ENCODE data around the gene DGCR8. TPM values are rescaled to one million over a fixed set of nuclear protein-coding genes. Genes with fewer than 3 reads are reported as not detected.

Gene DGCR8
- total RNA-seq, 1 experiment from 2014 or later, result 9.2 TPM

DNA sequence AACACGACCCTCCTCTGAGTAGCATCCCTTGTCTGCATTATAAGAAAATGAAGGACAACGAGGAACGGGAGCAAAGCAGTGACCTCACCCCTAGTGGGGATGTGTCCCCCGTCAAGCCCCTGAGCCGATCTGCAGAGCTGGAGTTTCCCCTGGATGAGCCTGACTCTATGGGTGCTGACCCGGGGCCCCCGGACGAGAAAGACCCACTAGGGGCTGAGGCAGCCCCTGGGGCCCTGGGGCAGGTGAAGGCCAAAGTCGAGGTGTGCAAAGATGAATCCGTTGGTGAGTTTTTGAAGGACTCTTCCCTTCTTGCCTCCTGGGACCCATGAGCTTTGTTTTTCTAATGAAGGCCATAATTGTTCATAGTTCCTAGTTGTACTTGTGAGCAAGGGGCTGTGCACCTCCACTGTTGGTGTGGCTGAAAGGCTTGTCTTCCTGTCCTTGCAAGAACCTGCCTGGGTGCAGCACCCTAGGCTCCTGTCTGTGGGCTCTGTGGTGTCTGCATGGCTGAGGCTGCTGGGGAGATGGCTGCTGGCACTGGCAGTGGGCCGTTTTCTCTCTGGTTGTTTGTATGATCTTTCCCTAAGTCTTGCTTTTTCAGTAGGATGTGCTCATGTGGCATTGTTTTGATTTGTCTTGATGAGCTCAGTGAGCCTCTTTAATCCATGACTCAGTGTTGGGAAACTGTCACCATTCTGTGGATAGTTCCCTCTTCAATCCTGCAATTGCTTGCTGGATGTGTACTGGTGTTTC is 10.1 kb downstream of the DGCR8 start:
- no peak for DNase-seq (ENCODE audit: low spot score)

DNA sequence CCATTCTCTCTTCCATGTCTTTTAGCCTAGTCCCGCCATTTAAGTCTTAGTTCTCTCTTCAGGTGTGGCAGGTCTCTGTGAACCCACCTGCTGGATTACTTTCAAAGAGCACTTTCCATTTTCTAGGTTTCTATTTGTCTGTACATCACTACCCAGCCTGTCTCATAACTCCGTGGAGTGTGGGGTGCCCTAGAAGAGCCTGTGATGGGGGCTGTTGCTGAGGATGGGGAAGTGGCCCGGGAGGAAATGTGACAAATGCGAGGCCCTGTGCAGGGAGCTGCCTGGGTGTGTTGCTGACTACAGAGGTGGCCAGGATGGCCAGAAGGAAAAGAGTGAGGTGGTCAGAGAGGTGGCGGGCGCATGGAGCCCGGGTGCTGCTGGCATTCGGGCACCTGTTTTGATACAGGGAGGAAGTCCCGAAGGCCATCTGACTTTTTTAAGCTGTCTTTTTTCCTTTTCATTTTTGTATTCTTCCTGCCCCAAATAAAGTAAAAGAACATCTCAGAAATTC is 10.7 kb downstream of the DGCR8 start:
- DNase-seq (ENCODE audit: low spot score), result no peak

DNA sequence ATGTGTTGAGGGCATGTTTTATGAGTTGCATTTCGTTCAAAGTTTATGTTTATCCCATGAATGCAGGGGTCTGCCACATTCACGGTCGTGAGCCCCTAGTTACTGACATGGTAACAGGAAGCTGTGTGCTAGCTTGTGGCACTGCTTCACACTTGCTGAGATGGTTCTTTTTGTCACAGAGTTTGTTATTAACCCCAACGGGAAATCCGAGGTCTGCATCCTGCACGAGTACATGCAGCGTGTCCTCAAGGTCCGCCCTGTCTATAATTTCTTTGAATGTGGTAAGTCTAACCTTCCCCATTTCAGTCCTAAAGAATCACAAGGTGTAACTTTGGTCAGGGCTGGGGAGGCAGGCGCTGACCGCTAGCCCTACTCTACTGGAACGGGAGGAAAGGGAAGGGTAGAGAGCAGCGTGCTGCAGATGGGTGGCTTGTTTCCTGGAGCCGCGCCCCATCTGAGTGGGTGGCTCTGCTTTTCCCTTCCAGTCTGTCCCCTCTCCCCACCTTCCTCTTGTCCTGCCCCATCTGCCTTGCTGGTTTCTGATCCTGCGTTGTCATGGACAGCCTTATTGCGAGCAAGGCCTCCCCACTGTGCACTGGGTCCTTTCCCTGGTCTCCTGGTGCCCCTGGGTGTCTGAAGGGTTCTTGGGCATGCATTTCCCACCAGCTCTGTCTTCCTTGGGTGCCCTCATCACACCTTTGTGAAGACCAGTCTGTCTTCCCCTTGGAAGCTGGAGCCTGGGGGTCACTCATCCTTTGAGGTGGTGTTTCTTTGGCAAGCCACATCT is 11.8 kb downstream of the DGCR8 start:
- DNase-seq (ENCODE audit: low spot score), result no peak

DNA sequence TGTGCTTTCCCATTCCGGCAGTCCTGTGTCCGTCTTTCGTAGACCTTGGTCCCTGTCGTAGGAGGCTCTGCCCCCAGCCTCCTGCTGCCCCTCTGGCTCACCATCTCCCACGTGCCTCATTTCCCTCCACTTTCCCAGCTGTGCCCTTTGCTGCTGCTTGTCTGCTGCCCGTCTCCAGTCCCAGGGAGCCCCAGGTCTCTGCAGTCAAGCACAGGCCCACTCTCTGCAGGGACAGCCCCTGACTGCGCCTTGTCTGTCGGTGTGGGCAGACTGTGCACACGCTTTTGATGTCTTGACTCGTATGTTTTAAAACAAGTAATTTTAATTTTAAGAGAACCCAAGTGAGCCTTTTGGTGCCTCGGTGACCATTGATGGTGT is 12.4 kb downstream of the DGCR8 start:
- no peak for DNase-seq (ENCODE audit: low spot score)

DNA sequence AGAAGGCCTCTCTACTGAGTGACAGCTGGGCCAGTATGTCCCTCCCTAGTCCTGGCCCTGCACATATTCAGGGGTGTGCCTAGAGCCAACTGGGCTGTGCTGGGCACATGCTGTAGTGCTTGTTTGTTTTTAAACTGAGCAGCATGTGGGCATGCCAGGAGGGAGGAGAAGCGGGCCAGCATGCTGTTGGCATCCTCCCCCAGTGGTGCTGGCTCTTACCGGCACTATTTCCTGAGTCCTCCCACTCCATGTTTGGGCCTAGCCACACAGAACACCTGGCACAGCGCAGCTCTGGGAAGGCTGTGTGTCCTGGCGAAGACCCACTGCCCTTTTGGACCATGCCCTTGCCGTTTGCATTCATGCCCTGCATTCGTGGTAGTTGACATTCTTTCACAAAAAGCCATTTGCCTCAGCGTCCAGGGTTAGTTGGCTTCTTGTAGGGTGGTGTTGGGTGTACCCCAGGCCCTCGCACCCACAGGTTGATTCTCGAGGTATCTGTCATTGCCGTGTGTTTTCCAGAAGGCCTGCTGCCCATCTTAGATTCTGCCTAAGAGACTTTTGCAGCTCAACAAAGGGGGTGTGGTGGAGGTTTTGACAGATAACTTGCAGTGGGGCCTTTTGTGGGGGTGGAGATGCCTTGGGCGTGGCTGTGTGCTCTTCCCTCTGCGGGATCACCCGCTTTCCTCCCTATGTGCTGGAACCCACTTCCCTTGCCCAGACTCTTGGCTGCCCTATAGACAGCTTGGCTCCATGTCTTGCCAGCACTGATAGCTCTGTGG is 13.6 kb downstream of the DGCR8 start:
- DNase-seq (ENCODE audit: low spot score), result no peak

DNA sequence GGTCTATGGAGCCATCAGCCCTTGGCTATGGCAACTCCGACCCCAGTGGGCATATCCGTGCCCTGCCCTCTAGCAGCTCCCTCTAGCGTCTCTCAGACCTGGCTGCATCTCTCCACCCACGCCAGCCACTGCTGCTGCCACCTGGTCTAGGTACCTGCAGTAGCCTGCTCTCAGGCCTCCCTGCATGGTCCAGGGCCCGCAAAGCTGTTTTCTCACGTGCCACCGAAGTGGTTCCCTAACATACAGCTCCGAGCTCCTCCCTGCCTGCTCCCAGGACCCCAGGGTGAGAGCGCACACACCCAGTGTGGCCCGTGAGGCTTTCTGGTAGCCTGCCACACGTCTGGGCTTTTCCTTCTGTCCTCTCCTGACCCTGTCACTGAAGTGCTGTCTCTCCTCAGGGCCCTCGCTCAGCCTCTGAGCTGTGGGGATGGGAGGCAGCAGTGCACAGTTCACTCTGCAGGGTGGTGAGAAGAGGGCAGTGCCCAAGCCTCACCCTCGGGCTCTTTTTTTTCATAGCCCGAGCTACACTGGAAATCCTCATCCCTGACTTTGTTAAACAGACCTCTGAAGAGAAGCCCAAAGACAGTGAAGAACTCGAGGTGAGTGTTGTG is 14.3 kb downstream of the DGCR8 start:
- DNase-seq (ENCODE audit: low spot score), result no peak

DNA sequence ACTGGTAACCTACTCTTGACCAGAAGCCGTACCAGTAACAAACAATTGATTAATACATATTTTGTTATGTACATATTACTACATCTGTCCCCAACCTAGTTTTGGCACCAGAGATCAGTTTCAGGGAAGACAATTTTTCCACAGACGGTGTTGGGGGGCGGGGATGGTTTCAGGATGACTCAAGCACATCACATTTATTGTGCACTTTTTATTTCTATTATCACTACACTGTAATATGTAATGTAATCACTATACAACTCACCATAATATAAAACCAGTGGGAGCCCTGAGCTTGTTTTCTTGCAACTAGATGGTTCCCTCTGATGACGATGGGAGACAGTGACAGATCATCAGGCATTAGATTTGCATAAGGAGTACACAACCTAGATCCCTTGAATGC is 15.5 kb downstream of the DGCR8 start:
- DNase-seq (ENCODE audit: low spot score), result no peak

DNA sequence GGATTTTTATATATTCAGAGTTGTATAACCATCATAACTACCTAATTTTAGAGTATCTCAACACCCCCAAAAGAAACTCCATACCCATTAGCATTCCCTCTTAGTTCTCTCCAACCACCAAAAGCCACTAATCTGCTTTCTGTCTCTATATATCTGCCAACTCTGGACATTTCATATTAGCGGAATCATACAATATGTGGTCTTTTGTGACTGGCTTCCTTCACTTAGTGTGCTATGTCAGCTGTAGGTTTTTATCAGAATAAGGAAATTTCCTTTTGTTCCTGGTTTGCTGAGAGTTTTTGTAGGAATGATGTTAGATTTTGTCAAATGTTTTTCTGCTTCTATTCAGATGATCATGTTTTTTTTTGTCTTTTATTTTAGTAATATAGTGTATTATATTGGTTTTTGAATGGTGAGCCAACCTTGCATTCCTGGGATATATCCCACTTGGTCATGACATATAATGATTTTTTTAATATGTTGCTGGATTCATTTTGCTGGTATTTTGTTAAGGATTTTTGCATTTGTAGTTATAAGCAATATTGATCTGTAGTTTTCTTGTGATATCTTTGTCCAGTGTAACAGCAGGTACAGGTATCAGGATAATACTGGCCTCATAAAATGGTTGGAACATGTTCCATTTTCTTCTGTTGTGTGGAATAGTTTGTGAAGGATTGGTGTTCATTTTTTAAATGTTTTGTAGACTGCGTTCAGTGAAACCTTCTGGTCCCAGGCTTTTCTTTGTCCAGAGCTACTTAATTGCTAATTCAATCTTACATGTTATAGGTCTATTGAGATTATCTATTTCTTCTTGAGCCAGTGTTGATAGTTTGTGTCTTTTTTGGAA is 16.8 kb downstream of the DGCR8 start:
- no peak for DNase-seq (ENCODE audit: low spot score)

DNA sequence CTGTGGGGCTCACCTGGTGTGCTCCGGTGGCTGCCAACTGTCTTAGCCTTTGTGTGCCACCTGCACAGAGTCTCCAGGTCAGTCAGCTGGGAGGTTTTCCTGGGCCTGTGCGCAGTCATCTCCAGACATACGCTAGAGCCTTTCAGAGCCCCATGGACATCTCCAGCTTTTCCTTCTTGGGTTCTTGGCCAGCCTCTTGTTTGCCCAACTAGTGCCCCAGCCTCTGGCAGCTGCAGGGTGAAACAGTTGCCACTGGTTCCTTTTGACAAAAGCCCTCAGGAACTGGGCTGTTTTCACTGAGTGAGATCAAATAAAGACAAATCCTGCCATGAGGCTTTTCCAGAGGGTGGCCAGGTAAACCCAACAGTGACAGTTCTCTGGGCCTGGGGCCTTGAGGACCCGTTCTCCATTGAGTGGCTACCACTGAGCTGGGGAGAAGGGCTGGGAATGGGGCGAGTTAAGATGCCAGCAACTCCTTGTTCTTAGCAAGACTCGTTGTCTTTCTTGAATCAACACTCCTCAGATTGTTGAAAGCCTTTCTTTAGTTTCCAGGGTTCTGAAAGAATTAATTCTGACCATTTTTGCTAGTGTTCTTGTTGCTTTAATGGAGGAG is 19.2 kb downstream of the DGCR8 start:
- DNase-seq (ENCODE audit: low spot score), result no peak

DNA sequence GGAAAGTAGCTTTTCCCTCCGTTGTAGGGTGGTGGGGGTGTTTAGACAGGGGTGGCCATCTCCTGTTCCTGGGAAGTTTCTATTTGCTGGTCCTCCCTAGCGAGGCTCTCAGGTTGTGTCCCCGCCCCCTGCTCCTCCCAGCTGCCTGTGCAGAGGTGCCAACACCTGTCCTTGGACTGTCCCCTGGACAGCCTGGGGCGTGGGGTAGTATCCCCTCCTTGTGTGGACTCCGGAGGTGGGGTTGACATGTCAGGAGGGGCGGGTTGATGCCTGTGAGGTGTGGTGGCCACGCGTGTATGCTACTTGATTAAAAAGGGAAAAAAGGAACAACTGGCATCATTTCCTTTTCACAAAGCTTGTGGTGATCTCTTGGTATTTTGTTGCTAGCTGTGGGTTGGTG is 21.6 kb downstream of the DGCR8 start:
- no peak for DNase-seq (ENCODE audit: low spot score)

DNA sequence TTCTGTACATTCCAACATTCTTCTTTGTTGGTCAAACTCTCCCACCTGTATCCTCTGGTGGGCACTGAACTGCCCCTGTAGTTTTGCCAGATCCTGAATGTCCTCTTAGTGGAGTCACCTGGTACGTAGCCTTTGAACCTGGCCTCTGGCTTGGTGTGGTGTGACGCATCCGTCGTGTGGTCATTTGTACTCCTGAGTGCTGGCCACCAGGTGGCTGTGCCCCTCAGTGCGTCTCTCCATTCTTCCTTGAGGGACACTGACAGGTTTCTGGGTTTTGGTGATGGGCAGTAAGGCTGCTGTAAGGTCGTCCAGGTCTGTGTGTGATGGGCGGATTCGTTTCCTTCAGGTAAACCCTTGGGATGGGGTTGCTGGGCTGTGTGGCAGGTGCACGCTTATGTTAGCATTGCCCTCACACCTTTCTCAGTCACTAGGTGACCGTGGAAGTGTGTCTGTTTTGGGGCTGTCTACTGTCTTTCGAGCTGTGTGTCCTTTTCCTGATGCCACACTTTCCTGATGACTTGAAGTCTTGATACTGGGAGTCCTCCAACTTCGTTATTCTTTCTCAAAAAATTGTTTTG is 22.3 kb downstream of the DGCR8 start:
- DNase-seq (ENCODE audit: low spot score), result no peak

DNA sequence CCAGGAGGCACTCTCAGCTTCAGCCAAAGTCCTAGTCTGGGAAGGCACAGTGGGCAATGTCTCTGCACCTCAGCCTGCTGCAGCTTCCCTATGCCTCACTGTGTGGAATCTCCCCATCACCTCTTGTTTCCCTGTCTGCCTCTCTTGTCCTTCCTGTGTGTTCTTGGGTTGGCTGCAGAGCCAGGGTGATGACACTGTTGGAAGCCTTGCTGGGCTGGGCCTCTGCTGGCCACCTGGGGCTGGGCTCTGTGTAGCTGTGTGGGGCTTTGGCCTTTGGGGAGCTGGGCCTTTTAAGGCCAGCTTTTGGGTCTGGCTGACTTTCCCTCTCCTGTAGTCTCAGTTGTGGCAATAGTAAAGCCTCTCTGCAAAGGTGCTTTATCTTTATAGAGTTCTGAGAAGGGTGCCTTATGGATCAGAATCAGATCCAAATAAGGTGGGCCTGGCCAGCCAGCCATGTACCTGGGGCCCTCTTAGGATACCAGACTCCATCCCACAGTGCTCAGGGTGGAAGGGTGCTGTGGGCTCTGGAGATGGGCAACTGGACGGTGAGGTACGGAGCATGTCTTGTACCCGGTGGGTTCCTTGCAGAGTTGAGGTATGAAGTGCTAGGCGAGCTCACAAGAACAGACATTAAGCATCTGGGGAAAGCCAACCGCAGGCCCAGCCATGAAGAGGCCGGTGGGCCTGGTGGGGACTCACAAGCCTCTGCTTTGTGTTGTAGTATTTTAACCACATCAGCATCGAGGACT is 25.6 kb downstream of the DGCR8 start:
- DNase-seq (ENCODE audit: low spot score), result no peak

DNA sequence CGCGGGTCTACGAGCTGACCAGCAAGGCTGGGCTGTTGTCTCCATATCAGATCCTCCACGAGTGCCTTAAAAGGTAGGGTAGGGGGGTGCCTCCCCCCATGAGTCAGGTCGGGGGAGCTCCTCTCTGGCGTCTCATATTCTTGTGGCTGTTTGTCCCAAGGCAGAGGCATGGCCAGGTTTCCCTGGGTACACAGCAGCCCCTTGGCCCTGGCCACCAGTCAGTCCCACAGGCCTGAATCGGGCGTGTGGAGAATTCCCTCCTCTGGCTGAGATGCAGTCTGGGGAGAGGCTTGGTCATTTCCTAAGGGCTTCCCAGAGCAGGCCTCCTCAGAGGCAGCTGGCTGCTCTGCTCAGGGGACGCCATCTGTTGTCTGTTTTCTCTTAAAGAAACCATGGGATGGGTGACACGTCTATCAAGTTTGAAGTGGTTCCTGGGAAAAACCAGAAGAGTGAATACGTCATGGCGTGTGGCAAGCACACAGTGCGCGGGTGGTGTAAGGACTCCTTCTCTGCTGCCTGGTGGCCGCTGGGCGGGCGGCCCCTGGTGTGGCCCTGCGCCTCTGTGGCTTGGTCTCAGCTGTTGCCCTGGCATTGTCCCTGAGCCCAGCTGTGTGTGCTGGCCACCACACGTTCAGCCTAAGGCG is 26.3 kb downstream of the DGCR8 start:
- no peak for DNase-seq (ENCODE audit: low spot score)

DNA sequence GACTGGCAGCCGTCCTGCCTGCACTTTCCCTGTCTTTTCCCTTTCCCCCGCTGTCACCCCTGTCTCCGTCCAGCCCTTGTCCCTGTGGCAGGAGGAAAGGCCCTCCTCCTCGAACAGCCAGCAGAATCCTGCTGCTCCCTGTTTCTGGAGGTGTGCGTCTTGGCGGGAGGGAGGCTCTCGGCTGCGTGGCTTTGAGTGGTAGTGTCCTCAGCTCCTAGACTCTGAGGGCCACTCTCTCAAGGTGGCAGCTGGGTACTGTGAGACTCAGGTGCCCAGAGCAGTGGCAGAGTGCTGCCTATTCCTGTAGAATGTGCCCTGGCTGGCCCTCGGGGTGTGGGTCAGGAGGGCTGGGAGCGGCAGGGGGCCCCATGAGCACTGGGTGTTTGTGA is 26.8 kb downstream of the DGCR8 start:
- no peak for DNase-seq (ENCODE audit: low spot score)

DNA sequence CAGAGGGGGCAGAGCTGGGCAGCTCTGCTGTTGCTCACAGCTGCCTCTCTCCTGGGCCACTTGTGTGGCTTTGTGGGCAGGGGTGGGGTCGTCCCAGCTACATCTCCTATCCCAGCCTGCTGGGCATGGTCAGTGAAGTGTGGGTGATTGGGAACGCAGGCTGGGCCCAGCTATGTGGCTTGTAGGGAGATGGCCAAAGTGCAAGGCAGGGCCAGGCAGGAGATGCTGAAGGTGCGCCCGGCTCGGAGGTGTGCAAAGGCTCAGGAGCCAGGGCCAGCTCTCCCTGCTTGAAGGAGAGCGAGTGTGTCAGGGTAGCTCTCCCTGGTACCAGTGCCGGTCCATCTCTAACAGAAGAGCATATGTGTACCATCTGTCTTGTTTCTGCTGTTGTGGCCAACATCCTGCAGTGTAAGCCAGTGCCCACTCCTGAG is 27.4 kb downstream of the DGCR8 start:
- DNase-seq (ENCODE audit: low spot score), result no peak

DNA sequence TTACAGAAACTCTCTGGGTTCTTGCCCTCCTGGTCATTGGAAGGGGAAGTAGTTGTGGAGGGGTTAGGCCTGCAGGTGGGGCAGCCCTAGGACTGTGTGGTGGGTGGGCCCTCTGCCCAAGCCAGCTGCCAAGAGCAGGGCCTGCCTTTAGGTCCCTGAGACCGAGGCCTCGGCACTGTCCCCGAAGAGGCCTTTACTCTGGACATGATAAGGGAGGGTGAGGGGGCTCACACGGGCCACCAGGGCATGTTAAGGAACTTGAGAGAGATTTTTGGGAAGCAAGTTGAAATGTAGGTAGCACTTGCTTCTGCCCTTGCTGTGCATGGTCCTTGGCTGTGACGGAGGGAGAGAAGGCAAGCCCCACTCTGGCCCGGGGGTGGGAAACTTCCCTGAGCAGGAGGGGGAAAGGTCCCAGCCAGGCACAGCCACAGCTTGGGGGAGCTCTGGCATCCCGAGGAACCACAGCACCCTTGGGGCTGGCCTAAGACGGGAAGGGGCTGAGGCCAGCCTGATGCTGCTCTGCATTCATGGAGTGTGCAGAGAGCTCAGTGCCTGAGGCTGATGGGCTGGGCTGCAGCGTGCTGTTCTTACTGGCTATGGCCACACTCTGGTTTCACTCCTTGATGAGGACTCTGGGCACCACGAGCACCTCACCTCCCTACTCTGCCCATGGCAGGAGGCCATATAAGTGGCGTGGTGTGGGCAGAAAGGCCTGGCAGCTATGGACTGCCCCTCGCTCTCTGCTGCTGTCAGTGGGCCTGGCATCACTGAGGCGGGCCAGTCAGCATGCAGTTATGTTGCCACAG is 28.1 kb downstream of the DGCR8 start:
- DNase-seq (ENCODE audit: low spot score), result no peak

DNA sequence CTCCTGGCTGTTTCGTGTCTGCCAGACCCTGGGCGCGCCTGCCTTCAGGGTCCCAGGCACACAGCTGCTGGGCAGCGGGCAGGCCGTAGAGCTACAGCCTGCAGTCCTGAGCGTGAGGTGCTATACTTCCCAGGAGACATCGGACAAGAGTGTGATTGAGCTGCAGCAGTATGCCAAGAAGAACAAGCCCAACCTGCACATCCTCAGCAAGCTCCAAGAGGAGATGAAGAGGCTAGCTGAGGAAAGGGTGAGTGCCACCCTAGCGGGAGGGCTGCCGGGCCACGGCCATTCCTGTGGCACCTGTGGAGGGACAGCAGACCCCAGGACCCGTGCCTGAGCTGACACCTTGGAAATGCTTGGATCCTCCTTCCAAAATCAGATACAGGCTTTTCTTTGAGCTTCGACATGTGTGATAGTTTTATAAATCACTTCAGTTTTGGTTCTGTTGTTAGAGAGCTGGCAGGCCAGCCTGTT is 28.8 kb downstream of the DGCR8 start:
- DNase-seq (ENCODE audit: low spot score), result no peak

Measured in H4 (cell line).